Fibroblast of pulmonary artery (primary cell): ENCODE results near the gene SPDYE5.

Source experiments
- DNase-seq: peaks from one replicate; pipeline ENCODE4 v3.0.0-alpha.2; 2010; ENCODE audit warnings: low read depth
- H3K4me3 ChIP-seq: replicated peaks from 2 replicates; pipeline ENCODE4 v1.5.1; 2011; ENCODE audit warnings: low read depth, mild to moderate bottlenecking, control low read depth, low read length, moderate library complexity
- CTCF ChIP-seq: IDR thresholded peaks from 2 replicates; pipeline ENCODE4 v1.5.1; 2011; ENCODE audit warnings: mild to moderate bottlenecking, control low read depth, low read length, inconsistent platforms; ENCODE audit errors: missing control alignments

SPDYE5 gene

DNA sequence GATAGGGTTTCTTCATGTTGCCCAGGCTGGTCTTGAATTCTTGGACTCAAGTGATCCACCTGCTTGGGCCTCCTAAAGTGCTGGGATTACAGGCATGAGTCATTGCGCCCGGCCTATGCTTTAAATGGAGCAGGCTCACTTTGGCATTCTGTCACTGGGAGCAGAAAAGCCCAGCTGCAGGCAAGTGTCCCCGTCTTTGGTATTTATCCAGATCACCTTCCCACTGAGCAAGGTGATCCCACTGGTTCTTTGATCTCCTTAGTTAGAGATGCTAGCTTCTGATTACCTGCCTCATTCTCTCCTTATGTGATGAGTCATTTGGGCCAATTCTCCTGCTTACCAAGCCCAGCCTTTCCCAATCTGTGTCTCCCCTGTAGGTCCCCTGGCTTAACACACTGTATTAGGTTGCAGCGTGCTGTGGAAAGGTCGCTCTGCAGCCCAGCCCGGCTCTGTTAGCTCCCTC is 39.3 kb downstream of the SPDYE5 start:
- DNase-seq, result no peak
- TF ChIP-seq CTCF, result no peak
- H3K4me3 ChIP-seq, result no peak overlapping the region

GRCh38 chr7:75532639-75533038 is 40.5 kb downstream of the SPDYE5 start:
- no peak overlapping the region for H3K4me3 ChIP-seq
- no peak for DNase-seq
- TF ChIP-seq CTCF, result no peak

DNA sequence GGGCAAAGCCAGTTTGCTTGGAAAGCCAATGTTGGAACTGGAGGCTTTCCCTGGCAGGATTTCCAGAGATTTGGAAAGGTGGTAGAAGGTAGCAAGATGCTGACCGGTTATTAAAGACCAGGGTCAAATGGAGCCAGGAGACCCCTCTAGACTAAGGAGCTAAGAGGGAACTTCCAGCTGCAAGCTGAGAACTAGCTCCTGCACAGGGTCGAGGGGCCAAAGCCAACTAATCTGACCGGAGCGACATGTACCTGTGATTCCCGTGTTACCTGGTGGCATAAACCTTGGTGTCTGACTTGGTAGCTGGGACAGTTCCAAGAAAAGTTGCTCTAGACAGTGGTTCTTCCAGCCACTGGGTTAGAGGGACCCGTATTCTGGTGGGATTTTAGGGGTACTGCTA is 41.8 kb downstream of the SPDYE5 start:
- no peak overlapping the region for H3K4me3 ChIP-seq
- DNase-seq, result no peak
- TF ChIP-seq CTCF, result no peak

DNA sequence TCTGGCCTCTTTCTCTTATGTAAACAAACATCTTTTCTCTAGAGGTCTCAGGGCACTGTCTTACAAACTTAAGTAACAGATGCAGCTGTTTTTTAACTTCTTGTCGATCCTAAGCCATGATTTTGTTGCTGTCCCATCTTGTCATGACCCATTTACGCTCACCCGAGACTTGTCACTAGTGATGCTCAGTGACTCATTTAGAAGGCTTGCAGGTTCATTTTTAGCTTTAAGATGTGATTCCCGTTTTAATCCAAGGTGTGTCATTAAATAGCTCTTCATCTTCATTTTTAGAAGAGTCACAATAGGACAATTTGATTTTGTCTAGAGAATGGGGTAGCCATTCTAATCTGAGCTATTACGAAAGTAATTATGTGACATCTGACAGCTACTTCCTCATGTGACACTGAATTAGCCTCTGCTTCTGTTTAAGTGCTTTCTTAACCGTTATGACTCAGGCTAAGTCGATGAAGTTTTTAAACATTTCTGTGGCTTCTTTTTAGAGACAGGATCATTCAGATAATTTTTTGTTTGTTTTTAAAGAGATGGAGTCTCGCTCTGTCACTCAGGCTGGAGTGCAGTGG is 42.7 kb downstream of the SPDYE5 start:
- H3K4me3 ChIP-seq, result no peak overlapping the region
- DNase-seq, result peak; percentile 33
- no peak for TF ChIP-seq CTCF

DNA sequence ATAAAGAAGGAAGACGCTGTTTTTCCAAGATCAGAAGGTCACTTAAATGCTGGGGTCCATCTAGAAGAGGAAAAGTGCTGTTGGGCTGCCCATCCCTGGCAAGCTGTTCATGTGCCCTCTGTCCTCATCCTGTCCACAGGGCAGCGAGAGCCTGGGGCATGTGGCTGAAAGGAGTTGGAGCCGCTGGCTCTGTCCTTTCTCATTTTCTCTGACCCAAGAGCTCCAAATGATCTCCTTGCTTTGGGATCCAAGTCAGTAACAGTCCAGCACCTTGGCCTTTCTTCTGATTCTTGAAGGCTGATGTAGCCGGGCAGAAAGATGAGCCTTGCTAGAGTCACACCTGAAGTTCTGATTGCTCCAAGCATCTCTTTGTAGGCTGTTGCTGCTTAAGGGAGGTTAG is 44.4 kb downstream of the SPDYE5 start:
- TF ChIP-seq CTCF, result no peak

GRCh38 chr7:75536940-75537538 is 44.9 kb downstream of the SPDYE5 start:
- no peak for DNase-seq
- H3K4me3 ChIP-seq, result no peak overlapping the region
- no peak for TF ChIP-seq CTCF

More for the DNA sequence above, 44.4 kb downstream of the SPDYE5 start:
- no peak for DNase-seq
- H3K4me3 ChIP-seq, result no peak overlapping the region

DNA sequence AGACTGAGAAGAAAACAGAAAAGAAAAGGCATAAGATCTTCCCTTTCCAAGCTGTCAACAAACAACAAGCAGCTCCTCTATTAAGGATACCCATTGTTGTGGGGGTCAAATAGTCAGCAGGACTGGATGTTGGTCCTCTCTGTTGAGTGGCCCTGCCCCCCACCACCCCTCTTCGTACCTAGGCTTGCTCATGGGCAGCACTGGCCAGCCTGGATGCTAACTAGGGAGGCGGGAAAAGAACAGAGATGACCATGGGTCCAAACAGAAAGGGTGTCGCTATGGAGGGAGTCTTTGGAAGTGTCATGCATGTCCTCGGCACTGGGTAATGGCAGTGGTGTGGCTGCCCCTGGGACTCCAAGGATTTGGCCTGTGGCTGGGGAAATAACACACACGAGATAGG is 45.6 kb downstream of the SPDYE5 start:
- no peak for TF ChIP-seq CTCF
- no peak for DNase-seq
- H3K4me3 ChIP-seq, result no peak overlapping the region
